GM18909 (cell line): Measurements from ENCODE around the gene PPP2R2C.

Source experiments
- ATAC-seq: cut with Tn5 transposase; IDR thresholded peaks from one replicate; pipeline ENCODE4 v1.9.1; 2021; ENCODE audit warnings: mild to moderate bottlenecking; ENCODE audit not compliant: unreplicated experiment, poor library complexity

The PPP2R2C gene

DNA sequence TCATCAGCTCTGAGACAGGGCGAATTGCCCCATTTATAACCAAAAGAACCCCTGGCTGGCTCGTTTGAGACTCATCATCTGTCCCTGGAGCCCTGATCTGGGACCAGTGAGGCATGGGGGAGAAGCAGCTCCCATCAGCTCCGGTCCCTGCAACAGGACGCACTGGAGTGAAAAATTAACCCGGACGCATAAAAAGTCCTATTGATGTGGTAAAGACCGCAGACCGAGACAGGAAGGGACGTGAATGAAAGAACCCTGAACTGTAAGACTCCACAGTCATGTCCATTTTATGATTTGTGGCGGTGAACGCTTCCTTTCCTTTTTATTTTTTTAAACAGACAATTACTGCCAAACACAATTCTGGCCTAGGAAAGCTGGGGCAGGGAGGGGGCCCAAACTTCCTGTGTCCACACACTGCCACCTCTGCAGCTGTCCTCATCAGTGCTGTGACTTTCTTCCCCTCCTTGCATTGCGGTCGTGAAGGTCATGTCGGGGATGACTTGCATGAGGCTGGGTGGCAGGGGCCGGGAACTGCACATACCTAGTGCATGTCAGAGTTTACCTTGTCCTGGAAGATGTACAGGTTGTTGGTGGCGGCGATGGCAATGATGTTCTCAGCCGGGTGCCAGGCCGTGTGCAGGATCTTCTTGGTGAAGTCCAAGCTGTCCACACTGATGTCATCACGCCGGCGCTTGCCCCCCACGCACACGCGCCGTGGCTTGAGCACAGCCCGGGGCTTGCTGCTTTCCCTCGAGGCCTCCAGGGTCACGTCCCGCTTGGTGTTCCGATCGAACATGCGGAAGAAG lies 149.4 kb downstream of the PPP2R2C start:
- no peak for ATAC-seq

DNA sequence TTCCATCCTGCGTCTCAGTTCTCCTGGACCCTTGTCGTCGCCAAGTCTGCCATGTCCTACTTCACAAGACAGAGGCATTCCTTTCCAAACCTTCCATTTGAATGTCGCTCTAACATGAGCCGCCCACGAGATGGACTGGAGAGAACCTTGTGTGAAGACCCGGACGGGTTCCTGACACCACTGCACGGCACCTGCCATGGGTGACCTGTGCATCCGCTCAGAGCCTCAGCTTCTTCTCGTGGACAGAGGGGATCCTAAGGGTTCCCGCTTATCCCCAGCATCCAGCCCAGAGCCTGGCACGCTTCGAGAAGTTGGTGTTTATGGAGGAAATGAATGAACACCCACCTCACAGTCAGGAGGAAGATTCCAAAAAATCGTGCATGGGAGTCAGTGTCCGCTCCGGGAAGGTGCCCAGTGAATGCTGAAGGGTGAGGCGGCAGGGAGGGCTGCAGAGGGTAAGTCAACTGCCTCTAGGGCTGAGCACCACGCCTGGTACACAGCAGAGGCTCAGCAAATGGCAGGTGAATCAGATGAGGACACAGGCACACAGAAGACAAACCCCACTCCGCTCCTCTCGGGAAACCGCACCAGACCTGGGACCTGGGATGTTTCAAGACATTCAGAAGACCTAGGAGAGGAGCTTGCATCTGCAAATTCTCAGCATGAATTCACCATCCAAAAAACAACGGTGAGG lies 150.2 kb downstream of the PPP2R2C start:
- no peak for ATAC-seq

DNA sequence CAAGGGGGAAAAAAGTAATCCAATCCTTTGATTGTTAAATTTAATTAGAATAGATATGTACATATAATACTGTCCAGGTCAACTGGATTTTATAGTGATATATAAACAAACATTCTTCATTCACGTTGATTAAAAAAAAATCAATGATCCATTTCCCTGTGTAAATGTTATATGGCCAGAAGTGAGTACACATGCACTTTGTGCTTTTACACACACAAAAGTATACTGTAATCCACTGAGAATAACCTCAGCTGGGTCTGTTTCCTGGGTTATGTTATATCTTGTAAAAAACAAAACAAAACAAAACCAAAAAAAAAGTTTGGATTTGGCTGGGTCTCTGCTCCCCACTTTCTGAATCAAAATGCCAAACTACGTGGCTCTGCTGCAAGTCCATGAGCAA lies 151.1 kb downstream of the PPP2R2C start:
- no peak for ATAC-seq

DNA sequence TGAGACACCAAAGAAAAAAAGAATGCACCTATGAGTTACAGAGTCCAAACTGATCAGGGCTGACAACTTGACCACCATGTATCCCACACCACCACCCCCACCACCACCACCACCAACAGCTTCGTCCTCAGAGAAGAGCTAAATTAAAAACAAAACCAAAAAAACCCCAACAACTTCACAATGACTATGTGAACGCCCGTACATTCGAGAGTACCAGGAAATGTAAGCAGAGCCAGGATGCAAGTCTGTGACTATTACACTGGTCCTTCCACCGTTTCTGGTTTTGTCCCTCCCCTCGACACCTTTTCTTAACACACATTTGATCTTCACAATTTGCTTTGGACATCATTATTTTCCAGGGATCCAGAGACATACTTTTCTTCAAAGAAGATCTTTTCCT lies 151.8 kb downstream of the PPP2R2C start:
- ATAC-seq, result no peak

DNA sequence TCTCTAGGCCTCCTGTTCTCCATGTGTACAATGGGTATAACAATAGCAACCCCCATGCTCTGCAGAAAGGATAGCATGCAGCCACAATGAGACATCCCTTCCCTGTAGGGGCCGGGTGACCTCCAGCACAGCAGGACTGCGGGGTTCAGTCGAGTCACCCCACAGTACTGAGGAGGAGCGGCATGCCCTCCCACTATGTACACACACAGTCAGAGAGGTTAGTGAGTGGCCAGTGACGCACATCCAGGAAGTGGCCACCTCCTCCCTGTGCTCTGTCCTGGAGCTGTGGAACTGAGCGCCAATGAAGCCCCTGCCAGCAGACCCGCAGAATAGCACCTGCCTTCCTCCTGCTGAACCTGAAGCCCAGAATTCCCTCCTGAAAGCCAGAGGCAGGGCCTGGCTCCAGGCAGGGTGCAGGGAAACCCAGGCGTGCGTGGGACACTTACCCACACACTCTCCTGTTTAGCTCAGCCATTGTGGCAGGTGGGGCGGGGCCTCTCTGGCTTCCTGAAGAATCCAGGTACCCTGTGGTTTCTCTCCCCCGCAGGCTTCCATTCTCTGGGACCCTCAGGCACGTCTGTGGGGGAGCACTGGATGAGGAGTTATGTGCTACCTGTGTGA lies 152.8 kb downstream of the PPP2R2C start:
- no peak for ATAC-seq

DNA sequence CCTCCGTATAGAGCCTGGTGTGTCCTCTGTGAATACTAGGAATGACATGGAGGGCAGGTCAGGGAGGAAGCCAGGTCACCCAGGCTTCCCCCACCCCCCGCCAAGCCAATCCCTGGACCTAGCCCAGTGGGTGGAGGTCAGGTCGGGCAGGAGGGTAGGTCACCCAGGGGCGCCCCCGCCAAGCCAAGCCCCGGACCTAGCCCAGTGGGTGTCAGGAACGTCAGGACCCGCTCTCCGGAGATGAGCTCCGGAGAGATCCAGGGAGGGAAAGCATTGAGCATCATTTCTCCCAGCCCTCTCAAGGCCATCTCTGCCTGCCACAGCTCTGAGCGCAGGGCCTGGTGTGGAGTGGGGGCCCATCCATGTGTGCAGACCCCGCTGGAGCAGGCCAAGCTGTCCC lies 154.2 kb downstream of the PPP2R2C start:
- no peak for ATAC-seq

DNA sequence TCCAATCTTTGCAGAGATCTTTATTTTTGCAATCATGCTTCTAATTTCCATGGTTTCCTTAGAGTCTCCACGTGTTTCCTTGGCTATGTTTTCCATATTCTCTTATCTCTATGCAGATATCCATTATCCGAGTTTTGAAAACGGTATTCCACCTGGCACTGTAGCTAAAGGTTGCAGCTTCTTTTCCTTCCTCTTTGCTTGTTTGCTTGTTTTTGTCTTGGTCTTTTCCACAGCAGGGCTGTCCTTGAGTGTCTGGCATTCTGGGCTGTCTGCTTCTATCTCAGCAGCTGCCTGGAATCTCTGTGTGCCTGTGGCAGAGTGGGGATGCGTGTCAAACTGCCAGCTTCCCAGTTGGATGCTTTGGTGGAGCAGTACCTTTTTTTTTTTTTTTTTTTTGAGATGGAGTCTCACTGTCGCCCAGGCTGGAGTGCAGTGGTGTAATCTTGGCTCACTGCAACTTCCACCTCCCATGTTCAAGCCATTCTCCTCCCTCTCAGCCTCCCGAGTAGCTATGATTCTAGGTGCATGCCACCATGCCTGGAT lies 155.9 kb downstream of the PPP2R2C start:
- no peak for ATAC-seq

DNA sequence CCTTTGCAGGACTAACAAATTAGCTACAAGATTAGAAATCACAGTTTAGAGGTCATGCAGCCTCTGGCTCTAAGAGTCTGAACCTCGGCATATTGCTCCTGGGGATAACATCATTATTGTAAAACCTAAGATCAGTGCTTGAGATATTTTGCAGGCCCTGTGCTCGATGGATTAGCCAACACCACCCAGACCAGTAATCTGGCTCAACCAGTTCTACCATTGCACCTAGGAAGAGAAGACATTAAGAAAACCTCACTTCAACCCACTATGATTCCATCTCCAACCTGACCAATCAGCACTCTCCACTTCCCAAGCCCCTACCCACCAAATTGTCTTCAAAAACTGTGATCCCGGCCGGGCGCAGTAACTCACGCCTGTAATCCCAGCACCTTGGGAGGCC lies 159.2 kb downstream of the PPP2R2C start:
- ATAC-seq, result no peak

DNA sequence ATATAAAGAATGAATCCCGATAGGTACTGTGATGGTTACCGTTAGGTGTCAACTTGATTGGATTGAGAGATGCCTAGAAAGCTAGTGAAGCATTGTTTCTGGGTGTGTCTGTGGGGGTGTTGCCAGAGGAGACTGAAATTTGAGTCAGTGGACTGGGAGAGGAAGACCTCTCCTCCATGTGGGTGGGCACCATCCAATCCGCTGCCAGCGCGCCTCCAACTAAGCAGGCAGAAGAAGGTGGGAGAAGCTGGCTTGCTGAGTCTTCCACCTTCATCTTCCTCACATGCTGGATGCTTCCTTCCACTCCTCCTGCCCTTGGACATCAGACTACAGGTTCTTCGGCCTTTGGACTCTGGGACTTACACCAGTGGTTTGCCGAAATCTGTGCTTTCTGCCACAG lies 162.6 kb downstream of the PPP2R2C start:
- no peak for ATAC-seq

DNA sequence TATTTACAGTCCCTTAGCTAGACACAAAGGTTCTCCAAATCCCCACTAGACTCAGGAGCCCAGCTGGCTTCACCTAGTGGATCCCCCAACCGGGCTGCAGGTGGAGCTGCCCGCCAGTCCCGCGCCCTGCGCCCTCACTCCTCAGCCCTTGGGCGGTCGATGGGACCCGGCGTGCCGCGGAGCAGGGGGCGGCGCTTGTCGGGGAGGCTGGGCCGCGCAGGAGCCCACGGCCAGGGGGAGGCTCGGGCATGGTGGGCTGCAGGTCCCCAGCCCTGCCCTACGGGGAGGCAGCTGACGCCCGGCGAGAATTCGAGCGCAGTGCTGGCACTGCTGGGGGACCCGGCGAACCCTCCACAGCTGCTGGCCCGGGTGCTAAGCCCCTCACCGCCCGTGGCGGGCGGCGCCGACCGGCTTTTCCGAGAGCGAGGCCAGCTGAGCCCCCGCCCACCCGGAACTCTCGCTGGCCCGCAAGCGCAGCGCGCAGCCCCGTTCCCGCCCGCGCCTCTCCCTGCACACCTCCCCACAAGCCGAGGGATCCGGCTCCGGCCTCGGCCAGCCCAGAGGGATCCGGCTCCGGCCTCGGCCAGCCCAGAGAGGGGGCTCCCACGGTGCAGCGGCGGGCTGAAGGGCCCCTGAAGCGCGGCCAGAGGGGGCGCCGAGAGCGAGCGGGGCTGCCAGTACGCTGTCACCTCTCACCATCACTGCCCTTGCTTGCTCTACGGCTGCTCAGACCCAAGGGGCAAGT lies 163.3 kb downstream of the PPP2R2C start:
- ATAC-seq, result no peak

DNA sequence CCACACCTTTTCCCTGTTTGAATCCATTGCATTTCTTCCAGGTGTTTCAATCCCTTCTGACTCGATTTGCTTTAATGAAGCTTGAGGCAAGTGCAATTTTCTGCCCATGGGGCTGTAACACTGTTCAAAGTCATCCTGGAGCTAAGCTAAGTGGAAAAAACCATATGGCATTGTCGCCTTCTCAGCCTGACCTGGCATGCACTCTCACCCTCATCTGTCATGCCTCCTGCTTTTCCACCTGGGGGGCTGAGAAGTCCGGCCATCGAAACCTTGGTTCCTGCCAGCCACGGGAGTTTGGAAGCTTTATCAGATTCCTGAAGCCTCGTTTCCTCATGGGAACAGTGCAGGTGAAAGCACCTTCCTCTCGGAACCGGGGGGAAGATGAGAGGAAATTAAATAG lies 164.5 kb downstream of the PPP2R2C start:
- ATAC-seq, result no peak

DNA sequence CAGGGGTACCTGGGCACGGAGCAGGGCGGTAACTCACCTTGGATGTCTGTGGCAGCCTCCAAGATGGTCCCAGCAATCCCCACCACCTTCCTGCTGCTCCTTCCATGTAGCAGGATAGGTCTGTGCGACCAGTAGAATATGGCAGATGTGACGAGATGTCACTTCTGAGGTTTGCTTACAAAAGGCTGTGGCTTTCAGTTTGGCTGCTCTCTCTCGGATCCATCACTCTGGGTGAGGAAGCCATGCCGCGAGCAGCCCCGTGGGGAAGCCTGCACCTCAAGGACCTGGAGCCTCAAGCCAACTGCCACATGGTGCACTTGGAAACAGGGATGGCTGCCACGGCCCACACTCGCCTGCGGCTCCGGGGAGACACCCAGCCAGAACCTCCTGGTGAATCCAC lies 165.2 kb downstream of the PPP2R2C start:
- no peak for ATAC-seq

DNA sequence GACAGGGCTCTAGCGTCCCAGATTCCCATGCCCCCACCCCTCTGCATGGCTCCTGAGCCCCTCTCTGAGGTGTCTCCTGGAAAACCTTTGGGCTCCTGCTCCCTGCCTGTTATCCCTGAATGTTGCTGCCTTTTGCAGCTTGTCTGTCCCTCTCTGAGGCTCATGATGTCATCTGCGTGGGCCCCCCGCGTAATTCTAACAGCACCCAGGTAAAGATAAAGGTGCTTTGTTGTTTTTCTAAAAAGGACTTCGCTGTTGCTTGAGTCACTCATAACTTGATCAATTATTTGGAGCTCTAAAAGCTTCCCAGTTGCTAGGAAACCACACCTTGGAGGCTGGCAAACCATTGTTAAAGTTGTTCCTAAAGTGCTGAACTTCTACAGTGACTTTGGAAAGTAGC lies 166.1 kb downstream of the PPP2R2C start:
- ATAC-seq, result no peak

DNA sequence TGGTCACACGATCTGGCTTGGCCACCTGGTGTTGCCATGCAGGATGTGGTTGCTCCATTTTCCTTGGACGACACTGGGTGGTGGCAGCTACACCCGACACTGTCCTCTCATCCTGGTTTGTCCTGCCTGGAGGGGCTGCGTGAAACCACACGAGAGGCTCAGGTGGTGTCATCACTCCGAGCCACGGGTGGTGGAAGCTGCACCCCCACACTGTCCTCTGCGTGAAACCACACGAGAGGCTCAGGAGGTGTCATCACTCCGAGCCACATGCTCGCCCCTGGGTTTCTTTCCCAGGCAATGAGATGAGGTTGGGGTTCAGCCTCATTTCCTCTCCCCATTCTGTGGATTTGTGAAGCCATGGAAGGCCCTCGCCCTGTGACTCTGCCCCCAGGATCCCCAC lies 168.5 kb downstream of the PPP2R2C start:
- no peak for ATAC-seq

DNA sequence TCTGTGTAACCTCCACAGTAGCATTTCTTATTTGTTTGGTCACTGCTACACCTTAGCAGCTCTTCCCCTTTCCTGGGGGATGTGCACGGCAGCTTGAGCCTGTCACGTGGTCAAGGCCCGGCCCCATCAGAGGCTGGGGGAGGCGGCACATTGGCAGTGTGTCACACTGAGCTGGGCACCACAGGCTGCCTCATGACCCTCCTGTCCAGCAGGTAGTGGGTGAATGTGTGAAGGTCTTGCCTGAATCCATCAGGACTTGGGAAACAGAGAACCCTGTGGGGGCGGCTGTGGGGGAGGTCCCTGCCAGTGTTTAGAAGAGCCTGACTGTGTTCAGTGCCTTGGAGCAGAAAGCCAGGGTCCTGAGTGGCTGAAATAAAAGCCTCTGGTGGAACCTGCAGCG lies 169.5 kb downstream of the PPP2R2C start:
- ATAC-seq, result no peak

DNA sequence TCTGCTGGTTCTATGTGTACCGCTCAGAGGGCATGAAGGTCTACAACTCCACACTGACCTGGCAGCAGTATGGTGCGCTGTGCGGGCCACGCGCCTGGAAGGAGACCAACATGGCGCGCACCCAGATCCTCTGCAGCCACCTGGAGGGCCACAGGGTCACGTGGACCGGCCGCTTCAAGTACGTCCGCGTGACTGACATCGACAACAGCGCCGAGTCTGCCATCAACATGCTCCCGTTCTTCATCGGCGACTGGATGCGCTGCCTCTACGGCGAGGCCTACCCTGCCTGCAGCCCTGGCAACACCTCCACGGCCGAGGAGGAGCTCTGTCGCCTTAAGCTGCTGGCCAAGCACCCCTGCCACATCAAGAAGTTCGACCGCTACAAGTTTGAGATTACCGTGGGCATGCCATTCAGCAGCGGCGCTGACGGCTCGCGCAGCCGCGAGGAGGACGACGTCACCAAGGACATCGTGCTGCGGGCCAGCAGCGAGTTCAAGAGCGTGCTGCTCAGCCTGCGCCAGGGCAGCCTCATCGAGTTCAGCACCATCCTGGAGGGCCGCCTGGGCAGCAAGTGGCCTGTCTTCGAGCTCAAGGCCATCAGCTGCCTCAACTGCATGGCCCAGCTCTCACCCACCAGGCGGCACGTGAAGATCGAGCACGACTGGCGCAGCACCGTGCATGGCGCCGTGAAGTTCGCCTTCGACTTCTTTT lies 170.5 kb downstream of the PPP2R2C start:
- ATAC-seq, result no peak

DNA sequence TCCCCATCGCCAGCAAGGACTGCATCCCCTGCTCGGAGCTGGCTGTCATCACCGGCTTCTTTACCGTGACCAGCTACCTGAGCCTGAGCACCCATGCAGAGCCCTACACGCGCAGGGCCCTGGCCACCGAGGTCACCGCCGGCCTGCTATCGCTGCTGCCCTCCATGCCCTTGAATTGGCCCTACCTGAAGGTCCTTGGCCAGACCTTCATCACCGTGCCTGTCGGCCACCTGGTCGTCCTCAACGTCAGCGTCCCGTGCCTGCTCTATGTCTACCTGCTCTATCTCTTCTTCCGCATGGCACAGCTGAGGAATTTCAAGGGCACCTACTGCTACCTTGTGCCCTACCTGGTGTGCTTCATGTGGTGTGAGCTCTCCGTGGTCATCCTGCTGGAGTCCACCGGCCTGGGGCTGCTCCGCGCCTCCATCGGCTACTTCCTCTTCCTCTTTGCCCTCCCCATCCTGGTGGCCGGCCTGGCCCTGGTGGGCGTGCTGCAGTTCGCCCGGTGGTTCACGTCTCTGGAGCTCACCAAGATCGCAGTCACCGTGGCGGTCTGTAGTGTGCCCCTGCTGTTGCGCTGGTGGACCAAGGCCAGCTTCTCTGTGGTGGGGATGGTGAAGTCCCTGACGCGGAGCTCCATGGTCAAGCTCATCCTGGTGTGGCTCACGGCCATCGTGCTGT lies 171.2 kb downstream of the PPP2R2C start:
- no peak for ATAC-seq

DNA sequence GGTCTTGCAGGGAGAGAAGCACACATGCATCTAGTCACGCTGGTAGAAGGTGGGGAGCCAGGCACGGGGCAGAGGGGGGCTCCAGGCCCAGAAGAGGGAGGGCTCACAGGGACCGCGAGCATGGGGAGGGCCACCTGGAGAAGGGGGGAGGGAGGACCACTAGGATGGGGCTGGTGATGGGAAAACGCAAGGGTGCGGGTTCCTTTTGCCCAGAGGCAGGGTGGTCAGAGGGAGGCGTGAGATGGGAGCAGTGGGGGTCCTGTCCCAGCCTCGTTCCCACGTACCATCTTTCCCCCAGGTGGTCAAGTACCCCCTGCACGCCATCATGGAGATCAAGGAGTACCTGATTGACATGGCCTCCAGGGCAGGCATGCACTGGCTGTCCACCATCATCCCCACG lies 172.1 kb downstream of the PPP2R2C start:
- ATAC-seq, result no peak

DNA sequence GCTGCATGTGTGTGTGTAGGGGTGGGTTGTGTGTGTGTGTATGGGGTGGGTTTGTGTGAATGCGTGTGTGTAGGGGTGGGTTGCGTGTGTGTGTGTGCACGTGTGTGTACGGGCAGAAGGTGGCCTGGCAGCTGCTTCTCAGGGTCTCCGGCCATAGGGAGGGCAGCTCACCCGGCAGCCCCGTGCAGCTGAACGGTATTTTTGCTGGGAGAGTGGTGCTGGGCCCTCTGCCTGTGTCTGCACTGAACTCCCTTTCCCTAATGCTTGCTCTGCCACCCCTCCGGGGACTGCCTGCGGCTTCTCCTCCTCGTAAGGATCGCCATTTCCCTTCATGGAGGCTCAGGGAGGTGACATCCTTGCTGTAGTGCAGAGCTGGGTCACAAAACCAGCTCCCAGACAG lies 172.5 kb downstream of the PPP2R2C start:
- no peak for ATAC-seq
